Psoas muscle (tissue), 8 donors: ENCODE measurements around the gene MIEF1. TPM values are rescaled to one million over a fixed set of nuclear protein-coding genes. Genes with fewer than 3 reads are reported as not detected.

Experiments used
- ATAC-seq, 4 donors: fragments of 200-7000 bp; cut with Tn5 transposase; one replicate each; pipeline ENCODE4 v1.9.1; 2020; ENCODE audit warnings: moderate library complexity in 3 of 4, mild to moderate bottlenecking in 2 of 4
- DNase-seq, 2 donors: peaks; one replicate each; pipeline ENCODE4 v3.0.0-alpha.2; 2020
- H3K27ac ChIP-seq: fragments of 200-600 bp; one replicate; pipeline ENCODE4 v1.8.0; 2022
- H3K27me3 ChIP-seq, 3 donors: fragments of 200-600 bp in 1 of 3; one replicate each; pipeline versions ENCODE4 v1.6.1 to v1.8.0; 2013 to 2022; ENCODE audit warnings: low read length in 2 of 3, mild to moderate bottlenecking in 2 of 3, moderate library complexity in 1 of 3; ENCODE audit not compliant: insufficient read depth in 3 of 3
- H3K36me3 ChIP-seq, 2 donors: fragments of 200-600 bp in 1 of 2; one replicate each; pipeline versions ENCODE4 v1.6.1 to v1.8.0; 2013 to 2022; ENCODE audit warnings: low read depth in 1 of 2, mild to moderate bottlenecking in 1 of 2, moderate library complexity in 1 of 2; ENCODE audit not compliant: insufficient read depth in 1 of 2
- H3K4me1 ChIP-seq: fragments of 200-600 bp; one replicate; pipeline ENCODE4 v1.8.0; 2022
- H3K4me3 ChIP-seq: fragments of 200-600 bp; one replicate; pipeline ENCODE4 v1.8.0; 2022; ENCODE audit warnings: mild to moderate bottlenecking
- H3K9me3 ChIP-seq: fragments of 200-600 bp; one replicate; pipeline ENCODE4 v1.8.0; 2022
- WGBS, 3 donors: extraction: QIAGEN DNeasy Blood & Tissue Kit; methylation state at CpG; one replicate each; pipeline versions ENCODE4 v1.1.6 to v1.1.7; 2013; 5-methylcytosine and 5-hydroxymethylcytosine counted together
- intact Hi-C, 2 donors: fragments of 100-400 bp; cut with DNase I; formaldehyde crosslinking; loops; one replicate each; pipeline versions ENCODE4 v1.11.0 to v1.14.2; 2022
- polyA plus RNA-seq, 3 donors: library from polyadenylated mRNA; stranded (reverse); fragments of 200-250 nt; gene quantifications; one replicate each; pipeline ENCODE4 v1.2.3, GENCODE V29; 2013
- total RNA-seq, 4 donors: library from RNA; stranded (reverse); fragmentation: NEBNext Ultra II Directional in 2 of 4; extraction: Animal tissue kit (Norgen Biotek cat#: 25700) in 2 of 4; gene quantifications; one replicate each; pipeline versions ENCODE4 v1.2.1 to v1.2.4, GENCODE V29; 2021 to 2023
- TF ChIP-seq, protein P1 (sequence below): fragments of 200-600 bp; IDR thresholded peaks from one replicate; pipeline ENCODE4 v1.8.0; 2022; ENCODE audit warnings: antibody characterized with exemption
- donor health status: healthy with polysubstance abuse.
- donor health status: DM: no; HTN: no; CAD: no; lungs with moderate emphysema.
- donor health status: Bipolar disorder and iron deficiency.
- donor health status: healthy.
- donor health status: DM: yes; HTN: yes; CAD: no.
- donor health status: DM: no; HTN: no; CAD: no.
- donor health status: DM: no; HTN: no; CAD: no.
- donor health status: DM: yes; HTN: yes; CAD: no.

The MIEF1 gene
- total and polyA plus RNA-seq, 7 donors = 7.4 to 20.9 (median 14.0) TPM

DNA sequence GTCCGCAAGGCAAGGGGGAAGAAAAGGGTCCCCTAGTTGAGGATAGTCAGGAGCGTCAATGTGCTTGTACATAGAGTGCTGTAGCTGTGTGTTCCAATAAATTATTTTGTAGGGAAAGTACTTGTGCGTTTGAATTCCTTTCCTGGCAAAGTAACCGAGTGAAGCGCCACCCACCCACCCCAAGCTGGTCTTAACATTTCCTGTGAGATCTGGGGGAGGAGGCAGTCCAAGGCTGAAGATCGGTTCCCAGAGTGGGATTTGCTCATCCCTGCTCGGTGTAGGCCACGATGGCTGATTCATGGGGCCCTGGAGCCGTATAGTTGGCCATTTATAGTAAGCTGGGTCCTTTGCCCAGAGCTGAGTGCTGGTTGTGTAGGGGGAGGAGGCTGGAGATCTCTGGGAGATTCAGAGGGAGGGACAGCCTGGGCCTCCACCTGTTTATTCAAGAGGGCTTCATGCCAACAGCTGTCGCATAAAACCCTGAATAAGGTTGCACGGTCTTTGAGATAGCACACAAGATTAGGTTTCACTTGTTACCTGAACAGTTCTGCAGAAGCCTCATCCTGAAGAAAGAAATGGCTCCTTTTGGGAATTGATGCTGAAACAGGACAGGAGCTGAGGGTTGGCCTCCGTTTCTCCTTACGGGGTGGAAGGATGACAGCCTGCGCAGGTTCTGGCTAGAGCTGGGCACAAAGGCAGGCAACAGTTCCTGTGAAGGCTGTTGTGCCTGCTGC lies 20.6 kb downstream of the MIEF1 start:
- no peaks in the 10 kb centered on the region for H3K27me3 ChIP-seq
- TF ChIP-seq, protein P1, sequence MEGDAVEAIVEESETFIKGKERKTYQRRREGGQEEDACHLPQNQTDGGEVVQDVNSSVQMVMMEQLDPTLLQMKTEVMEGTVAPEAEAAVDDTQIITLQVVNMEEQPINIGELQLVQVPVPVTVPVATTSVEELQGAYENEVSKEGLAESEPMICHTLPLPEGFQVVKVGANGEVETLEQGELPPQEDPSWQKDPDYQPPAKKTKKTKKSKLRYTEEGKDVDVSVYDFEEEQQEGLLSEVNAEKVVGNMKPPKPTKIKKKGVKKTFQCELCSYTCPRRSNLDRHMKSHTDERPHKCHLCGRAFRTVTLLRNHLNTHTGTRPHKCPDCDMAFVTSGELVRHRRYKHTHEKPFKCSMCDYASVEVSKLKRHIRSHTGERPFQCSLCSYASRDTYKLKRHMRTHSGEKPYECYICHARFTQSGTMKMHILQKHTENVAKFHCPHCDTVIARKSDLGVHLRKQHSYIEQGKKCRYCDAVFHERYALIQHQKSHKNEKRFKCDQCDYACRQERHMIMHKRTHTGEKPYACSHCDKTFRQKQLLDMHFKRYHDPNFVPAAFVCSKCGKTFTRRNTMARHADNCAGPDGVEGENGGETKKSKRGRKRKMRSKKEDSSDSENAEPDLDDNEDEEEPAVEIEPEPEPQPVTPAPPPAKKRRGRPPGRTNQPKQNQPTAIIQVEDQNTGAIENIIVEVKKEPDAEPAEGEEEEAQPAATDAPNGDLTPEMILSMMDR = no peak
- DNase-seq (peak; percentile 53 to 82), ATAC-seq (peak; percentile 33 to 68 (median 58))
- peak overlapping the region; percentile 100 for H3K4me3 ChIP-seq
- H3K27ac ChIP-seq = peak overlapping the region; percentile 100
- H3K4me1 ChIP-seq = peaks cover 31% of the 10 kb centered on the region
- H3K9me3 ChIP-seq = no peaks in the 10 kb centered on the region
- intact Hi-C loops = no loop called here
- 6 to 10% (median 6%) methylated on average over 14 of the region's 14 CpGs for WGBS, 3 donors
- peaks cover 4 to 48% of the 10 kb centered on the region in 2 donors for H3K36me3 ChIP-seq

DNA sequence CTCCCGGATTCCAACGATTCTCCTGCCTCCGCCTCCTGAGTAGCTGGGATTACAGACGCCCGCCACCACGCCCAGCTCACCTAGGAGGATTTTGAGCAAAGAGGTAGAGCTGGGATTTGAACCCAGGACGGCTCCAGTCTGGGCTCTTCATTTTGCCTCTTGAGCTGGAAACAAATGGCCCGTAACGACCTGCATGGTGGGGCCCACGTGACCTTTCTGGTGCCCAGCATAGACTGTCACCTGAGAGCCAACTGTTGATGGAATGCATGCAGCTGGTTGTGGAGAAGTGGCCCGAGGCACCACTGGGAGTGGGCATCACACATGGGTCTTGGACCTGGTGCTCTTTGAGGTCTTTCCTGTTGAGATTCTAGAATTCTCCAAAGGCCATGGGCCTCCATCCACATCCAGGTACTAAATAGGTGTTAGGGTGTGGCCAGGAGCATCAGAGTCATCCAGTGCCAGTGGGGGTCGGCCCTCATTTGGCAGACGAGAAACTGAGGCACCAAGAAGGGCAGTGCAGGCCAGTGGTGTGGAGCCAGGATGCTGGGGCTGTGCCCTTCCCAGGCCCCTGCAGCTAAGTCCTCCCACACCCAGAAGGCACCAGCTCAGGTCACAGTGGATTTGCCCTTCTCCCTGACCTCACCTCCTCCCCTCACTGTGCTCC lies 22.1 kb downstream of the MIEF1 start:
- Histone ChIP-seq H3K9me3 (no peaks in the 10 kb centered on the region), H3K4me1 (peaks cover 29% of the 10 kb centered on the region), H3K36me3 (peaks cover 4 to 48% of the 10 kb centered on the region in 2 donors), H3K4me3 (peak overlapping the region; percentile 100), H3K27me3 (no peaks in the 10 kb centered on the region), H3K27ac (peak overlapping the region; percentile 100)
- no peak for ATAC-seq
- DNase-seq = peak in 1 of 2 donors; percentile 56
- 52 to 62% (median 54%) methylated on average over 13 of the region's 13 CpGs for WGBS, 3 donors
- intact Hi-C loops = no loop called here
- TF ChIP-seq, protein P1 = no peak

DNA sequence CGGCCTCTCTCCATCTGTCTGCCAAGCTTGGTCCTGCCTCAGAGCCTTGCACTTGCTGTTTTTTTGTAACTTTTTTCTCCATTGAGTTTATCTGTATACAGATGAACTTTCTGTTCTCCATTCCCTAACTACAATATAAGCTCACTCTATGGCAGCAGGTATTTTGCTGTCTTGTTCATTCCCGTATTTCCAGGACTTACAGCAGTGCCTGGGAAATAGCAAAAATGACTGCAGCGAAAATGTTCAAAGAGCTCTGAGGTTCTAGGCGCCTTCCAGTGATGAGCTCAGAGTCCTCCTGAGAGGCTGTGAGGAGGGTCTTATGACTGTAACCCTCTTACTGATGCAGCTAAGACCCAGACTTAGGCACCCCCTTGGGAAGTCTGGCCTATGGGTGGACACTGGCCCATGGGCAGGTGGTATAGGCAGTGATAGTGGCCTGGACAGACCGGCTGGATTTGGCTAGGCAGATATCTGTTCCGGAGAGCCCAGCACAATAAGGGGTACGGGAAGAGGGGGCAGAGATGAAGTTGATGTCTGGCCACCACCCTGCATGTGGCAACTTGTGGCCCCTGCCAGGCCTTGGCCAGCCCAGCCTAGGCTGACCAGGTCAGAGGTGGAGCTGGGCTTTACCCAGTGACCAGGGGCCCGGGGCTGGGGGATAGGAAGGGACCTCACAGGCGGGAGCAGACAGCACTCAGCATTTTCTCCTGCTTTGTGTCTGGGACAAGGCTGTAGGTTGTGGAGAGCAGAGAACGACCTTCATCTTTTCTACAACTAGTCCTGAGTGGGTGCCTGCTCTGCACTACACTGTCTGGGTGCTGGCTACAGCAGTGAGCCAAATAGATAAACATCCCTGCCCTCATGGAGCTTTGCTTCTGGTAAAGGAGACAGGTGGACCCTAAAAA lies 22.9 kb downstream of the MIEF1 start:
- peak in 1 of 2 donors; percentile 45 for DNase-seq

GRCh38 chr22:39525658-39525975 lies 23.5 kb downstream of the MIEF1 start:
- intact Hi-C loops = loop anchor here (5.0 kb wide), 5 partner anchors 33 to 353 kb away; partner anchors contain the start of gene RPL3 (in 1 of the 2)
- Histone ChIP-seq H3K4me3 (no peak overlapping the region), H3K27me3 (no peaks in the 10 kb centered on the region), H3K9me3 (no peaks in the 10 kb centered on the region), H3K27ac (peak overlapping the region; percentile 100), H3K4me1 (peaks cover 42% of the 10 kb centered on the region), H3K36me3 (peaks cover 4 to 60% of the 10 kb centered on the region in 2 donors)
- ATAC-seq (no peak), DNase-seq (peak in 1 of 2 donors; percentile 46)
- TF ChIP-seq, protein P1 = no peak
- WGBS, 3 donors = 45 to 59% (median 51%) methylated on average over 4 of the region's 4 CpGs

More for the DNA sequence above, 22.9 kb downstream of the MIEF1 start:
- Histone ChIP-seq H3K4me1 (peaks cover 37% of the 10 kb centered on the region), H3K36me3 (peaks cover 4 to 55% of the 10 kb centered on the region in 2 donors), H3K4me3 (no peak overlapping the region), H3K27ac (peak overlapping the region; percentile 100), H3K27me3 (no peaks in the 10 kb centered on the region), H3K9me3 (no peaks in the 10 kb centered on the region)
- TF ChIP-seq, protein P1 = no peak
- no peak for ATAC-seq
- 68 to 73% (median 73%) methylated on average over 10 of the region's 10 CpGs for WGBS, 3 donors
- intact Hi-C loops = loop anchor here (5.0 kb wide), 5 partner anchors 33 to 353 kb away; partner anchors contain the start of gene RPL3 (in 1 of the 2)
